GM04503 (cell line): ENCODE data around the gene CDCA5.

ENCODE experiments used
- DNase-seq: peaks from one replicate; pipeline ENCODE4 v3.0.0-alpha.2; 2012; ENCODE audit warnings: low read depth

CDCA5 gene

GRCh38 chr11:65071907-65072630 lies 11.8 kb downstream of the CDCA5 start:
- no peak for DNase-seq

- DNase-seq: no peak
These were observed 14.6 kb downstream of the CDCA5 start for GRCh38 chr11:65069217-65069616.

- DNase-seq: no peak
These were observed 16.4 kb downstream of the CDCA5 start for GRCh38 chr11:65067446-65067845.

GRCh38 chr11:65066805-65067291 lies 17.0 kb downstream of the CDCA5 start:
- no peak for DNase-seq

- DNase-seq: no peak
These were observed 17.5 kb downstream of the CDCA5 start for GRCh38 chr11:65066315-65066714.

- no peak for DNase-seq
These were observed 18.0 kb downstream of the CDCA5 start for GRCh38 chr11:65065851-65066250.

- DNase-seq: no peak
These were observed 19.0 kb downstream of the CDCA5 start for GRCh38 chr11:65064847-65065240.

- no peak for DNase-seq
These were observed 20.3 kb downstream of the CDCA5 start for GRCh38 chr11:65063532-65063931.

GRCh38 chr11:65060913-65061408 lies 22.9 kb downstream of the CDCA5 start:
- DNase-seq: no peak

- no peak for DNase-seq
These were observed 23.6 kb downstream of the CDCA5 start for GRCh38 chr11:65059959-65060824.

DNA sequence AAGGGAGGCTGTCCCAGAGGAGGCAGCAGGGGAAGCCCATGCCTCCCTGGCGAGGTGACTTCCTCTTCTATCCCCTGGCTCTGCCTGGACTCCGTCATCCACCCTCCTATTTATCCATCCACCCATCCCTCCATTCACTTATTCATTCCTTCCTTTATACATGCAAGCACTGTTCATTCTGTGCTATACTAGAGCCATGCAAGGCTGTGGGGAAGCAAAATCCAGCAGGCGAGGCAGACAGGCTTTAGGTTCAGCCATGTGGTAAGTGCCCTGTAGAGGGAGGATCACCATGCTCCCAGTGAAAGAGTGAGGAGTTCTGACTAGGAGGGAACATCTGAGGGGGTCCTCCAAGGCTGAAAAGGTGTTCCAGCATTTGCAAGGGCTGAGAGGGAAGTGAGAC lies 24.3 kb downstream of the CDCA5 start:
- no peak for DNase-seq

DNA sequence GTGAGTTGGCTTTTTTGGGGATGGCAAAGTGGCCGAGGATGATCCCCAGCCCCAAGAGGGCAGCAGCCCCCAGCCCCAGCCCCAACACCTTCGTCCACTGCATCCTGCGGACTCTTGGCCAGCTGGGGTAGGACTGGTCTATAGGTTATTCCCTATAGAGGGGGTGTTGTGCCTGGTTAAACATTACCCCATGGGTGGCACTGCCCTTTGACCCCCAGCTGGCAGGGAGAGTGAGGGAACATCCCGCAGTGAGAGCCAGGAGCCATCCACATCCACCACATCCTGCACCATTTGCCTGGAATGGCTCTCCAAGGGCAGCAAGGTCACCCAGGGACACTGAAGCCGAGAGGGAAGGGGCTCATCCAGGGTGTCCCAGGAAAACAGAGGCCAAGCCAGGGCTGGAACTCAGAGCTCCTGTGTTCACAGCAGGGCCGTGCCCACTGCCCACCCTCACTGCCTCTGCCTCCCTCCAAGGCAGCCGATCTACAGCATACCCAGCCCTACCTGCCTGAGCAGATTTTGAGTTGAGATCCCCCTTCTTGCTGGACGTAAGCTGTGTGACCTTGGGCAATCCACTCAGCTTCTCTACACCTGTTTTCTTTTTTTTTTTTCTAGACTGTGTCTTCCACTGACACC lies 25.3 kb downstream of the CDCA5 start, which contains the start of gene NAALADL1:
TSS of gene NAALADL1 (minus strand) at position 135 of the 636 bp plus-strand sequence. CDS start at position 103, 32 bp downstream.
- no peak for DNase-seq

GRCh38 chr11:65058012-65058411 lies 25.8 kb downstream of the CDCA5 start:
- DNase-seq: no peak

DNA sequence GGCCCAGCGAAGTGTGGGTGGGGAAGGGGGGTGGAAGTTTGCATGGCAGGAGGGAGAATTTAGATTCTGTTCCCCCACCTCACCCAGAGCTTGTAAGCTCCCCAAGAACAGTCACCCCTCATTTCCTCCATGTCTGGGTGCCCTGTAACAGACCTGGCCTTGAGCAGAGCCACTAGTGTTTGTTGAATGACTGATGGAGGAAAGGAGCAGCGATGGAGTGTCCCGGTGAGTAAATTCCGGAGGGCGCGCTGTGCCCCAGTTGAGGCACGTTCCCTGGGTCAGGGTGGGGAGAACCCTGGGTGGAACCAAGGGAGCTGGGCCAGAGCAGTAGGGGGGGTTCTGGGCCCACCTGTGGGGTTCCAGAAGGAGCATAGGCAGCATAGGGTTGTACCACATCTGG lies 26.3 kb downstream of the CDCA5 start:
- no peak for DNase-seq

DNA sequence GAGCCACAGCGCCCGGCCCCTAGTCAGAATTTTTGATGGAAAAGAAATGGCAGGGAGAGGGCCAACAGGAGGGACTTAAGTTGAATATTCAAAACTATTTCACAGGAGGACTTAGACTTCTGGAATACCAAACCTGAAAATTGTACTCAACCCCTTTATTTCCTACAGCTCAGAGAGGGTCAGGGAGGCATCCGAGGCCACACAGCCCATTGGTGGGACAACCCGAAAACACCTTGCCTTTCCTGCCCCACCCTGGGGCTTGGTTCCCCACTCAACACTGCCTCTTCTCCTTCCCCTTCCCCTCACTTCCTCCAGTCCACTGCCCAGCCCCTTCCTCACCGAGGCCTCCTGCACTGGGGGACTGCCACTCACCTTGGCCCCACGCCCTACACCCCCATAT lies 26.8 kb downstream of the CDCA5 start:
- no peak for DNase-seq

DNA sequence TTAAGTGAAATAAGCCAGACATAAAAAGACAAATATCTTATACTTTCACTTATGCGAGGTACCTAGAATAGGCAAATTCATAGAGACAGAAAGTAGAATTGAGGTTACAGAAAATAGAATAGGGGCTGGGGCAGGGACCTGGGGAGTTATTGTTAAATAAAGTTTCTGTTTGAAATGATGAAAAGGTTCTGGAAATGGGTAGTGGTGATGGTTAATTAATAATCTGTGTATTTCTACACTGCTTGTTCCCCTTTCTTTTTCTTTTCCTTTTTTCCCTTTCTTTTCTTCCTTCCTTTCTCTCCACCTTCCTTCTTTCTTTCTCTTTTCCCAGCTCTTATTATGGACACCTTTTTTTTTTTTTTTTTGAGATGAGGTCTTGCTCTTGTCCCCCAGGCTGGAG lies 28.3 kb downstream of the CDCA5 start:
- no peak for DNase-seq

GRCh38 chr11:65053827-65054508 lies 29.9 kb downstream of the CDCA5 start:
- no peak for DNase-seq

GRCh38 chr11:65051398-65051858 lies 32.4 kb downstream of the CDCA5 start:
- DNase-seq: no peak

DNA sequence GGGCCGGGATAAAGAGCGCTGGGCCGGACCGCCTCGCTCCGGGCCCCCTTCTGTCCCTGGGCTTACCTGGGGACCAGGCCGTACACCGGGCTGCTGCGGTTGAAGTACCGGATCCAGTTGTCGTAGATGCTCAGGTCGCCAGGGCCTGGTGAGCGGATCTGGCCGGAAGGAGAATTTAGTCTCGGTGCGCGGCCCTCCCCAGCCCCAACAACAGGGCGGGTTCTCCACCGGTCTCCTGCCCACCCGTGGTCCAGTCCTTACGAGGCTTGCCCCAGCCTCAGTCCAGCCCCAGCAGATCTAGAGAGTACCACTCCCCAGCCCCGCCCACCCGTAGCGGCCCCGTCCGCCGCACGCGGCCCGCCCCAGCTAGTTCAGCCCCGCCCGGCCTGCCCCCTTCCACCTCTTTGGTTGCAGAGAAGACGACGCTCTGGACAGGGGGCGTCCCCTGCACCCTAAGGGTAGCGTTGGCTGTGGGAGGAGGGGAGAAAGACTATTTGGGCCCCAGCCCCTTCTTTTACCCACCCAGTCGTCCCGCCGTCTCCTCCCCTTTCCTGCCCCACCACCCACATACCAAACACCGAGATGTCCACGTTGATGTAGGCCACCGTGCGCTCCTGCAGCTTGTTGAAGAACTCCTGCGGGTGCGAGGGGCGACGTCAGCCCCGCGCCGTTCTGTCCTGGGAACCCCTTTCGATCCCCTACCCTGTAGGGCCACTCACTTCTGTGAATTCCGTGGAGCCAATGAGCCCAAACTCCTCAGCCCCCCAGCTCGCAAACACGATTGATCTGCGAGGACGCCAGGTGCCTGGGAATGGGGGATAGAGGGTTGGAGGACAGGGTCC lies 36.0 kb downstream of the CDCA5 start:
- DNase-seq: no peak

GRCh38 chr11:65045728-65046127 lies 38.1 kb downstream of the CDCA5 start:
- DNase-seq: no peak

DNA sequence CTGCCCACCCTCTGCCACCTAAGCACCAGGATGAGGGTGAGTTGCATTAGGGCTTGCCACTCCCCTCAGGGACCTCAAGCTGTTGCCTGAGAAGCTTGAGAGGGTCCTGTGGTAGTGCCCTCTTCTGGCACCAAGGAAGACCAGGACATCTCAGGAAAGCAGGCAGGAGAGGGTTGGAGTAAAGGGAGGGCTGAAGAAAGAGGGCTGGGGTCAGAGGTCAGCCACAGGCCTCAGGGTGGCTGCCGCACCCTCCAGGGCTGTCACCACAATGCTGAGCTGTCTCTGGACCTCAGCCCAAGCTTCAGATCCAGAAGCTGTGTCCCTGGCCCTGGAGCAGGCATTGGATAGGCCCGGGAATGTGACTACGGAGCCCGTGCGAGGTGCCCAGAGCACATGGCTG lies 38.8 kb downstream of the CDCA5 start:
- no peak for DNase-seq
